Esophagus muscularis mucosa (tissue), 4 donors: ENCODE measurements around the gene NCKAP5. TPM values are rescaled to one million over a fixed set of nuclear protein-coding genes. Genes with fewer than 3 reads are reported as not detected.

Source experiments
- DNase-seq: peaks from one replicate; pipeline ENCODE4 v3.0.0-alpha.2; 2017; ENCODE audit errors: extremely low spot score
- H3K27ac ChIP-seq, 4 donors: fragments of 200-600 bp; sonication (generic); replicated peaks in 1 of 4; 1 replicate in 3 of 4; 2 replicates in 1 of 4; pipeline ENCODE4 v1.5.1; 2016 to 2019; ENCODE audit warnings: mild to moderate bottlenecking in 1 of 4
- H3K27me3 ChIP-seq, 4 donors: fragments of 200-600 bp; sonication (generic); one replicate each; pipeline versions ENCODE4 v1.5.1 to v1.6.0; 2016 to 2019
- H3K36me3 ChIP-seq, 4 donors: fragments of 200-600 bp; sonication (generic); one replicate each; pipeline ENCODE4 v1.5.1; 2016 to 2019
- H3K4me1 ChIP-seq, 4 donors: fragments of 200-600 bp; sonication (generic); one replicate each; pipeline ENCODE4 v1.5.1; 2016 to 2019
- H3K4me3 ChIP-seq, 4 donors: fragments of 200-600 bp; sonication (generic); 1 replicate in 2 of 4; 2 replicates in 2 of 4; pipeline ENCODE4 v1.5.1; 2016 to 2019; ENCODE audit warnings: mild to moderate bottlenecking in 4 of 4, moderate library complexity in 1 of 4
- H3K9me3 ChIP-seq, 4 donors: fragments of 200-600 bp; sonication (generic); 1 replicate in 3 of 4; 2 replicates in 1 of 4; pipeline ENCODE4 v1.5.1; 2016 to 2019
- CTCF ChIP-seq, 3 experiments: fragments of 200-600 bp in 2 of 3; fragments of 450-650 bp in 1 of 3; sonication (generic) in 2 of 3; IDR thresholded peaks; one replicate each; pipeline ENCODE4 v1.5.1; 2017 to 2019; ENCODE audit warnings: antibody characterized with exemption in 3 of 3, mild to moderate bottlenecking in 2 of 3, moderate library complexity in 1 of 3
- EP300 ChIP-seq: sonication (generic); formaldehyde crosslinking; IDR thresholded peaks from one replicate; pipeline ENCODE4 v1.6.1; 2017; ENCODE audit warnings: antibody characterized with exemption
- POLR2A ChIP-seq: fragments of 450-650 bp; IDR thresholded peaks from one replicate; pipeline ENCODE4 v1.6.1; 2017; ENCODE audit warnings: antibody characterized with exemption, moderate library complexity, mild to moderate bottlenecking, low read depth
- POLR2AphosphoS5 ChIP-seq, 2 donors: sonication (generic); formaldehyde crosslinking; IDR thresholded peaks; one replicate each; pipeline ENCODE4 v1.6.1; 2017; ENCODE audit warnings: antibody characterized with exemption in 2 of 2
- WGBS: methylation state at CpG from one replicate; pipeline ENCODE4 v1.1.5; 2018; 5-methylcytosine and 5-hydroxymethylcytosine counted together
- intact Hi-C: fragments of 100-400 bp; cut with DNase I; formaldehyde crosslinking; loops from one replicate; pipeline ENCODE4 v1.15.1; 2023
- total RNA-seq, 4 donors: library from RNA; depleted of rRNA; stranded (reverse); fragments of >200 nt; gene quantifications; one replicate each; pipeline versions ENCODE4 v1.1.0 to v1.2.1, GENCODE V29; 2016

The NCKAP5 gene
- total RNA-seq, 4 donors from 2014 or later: 0.33 to 1.8 (median 1.0) TPM

DNA sequence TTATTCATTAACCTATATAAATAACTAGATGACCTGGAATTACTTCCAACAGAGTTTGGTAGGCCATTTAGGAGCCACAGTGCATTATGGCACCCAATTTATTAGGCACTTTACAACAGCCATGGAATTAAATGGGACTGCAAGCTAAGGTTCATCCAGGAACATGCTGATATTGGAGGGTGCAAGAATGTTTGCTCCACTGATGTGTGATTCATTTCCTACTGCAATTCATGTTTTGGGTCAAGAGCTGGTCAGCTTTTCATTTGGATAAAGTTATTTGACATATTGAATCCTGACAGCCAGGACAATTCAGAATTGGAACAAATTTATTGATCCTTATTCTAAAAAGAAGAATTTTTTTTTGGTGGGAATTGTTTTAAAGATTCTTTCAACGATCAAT, 886.5 kb downstream of the NCKAP5 start:
- H3K27me3 ChIP-seq: no peaks in the 10 kb centered on the region
- intact Hi-C loops: no loop called here
- H3K4me1 ChIP-seq: no peaks in the 10 kb centered on the region
- H3K9me3 ChIP-seq: no peaks in the 10 kb centered on the region
- H3K4me3 ChIP-seq: no peak overlapping the region
- no peak overlapping the region for H3K27ac ChIP-seq
- no peaks in the 10 kb centered on the region for H3K36me3 ChIP-seq
- no peak for DNase-seq
- TF ChIP-seq POLR2AphosphoS5 (IDR thresholded peaks at IDR 0.05) (no peak), CTCF (IDR thresholded peaks at IDR 0.05) (no peak), EP300 (no peak), POLR2A (no peak)
- WGBS: 94% methylated on average over 1 of the region's 1 CpG

DNA sequence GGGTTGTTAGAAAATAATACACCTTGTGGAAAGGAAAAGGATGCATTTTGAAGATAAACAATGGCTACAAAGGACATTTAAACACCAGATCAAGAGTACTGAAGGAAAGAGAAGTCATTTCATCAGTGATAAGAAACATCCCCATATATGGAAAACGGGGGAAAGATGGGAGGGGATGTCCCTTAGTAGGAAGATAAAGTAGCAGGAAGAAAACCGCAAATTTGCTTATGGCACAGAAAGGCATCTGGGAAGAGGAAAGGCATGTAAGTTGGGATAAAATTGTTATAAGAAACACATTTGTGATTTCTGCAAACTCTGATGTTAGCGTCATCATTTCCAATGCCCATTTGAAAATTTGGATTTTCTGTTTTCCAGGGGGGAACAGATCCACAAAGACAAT, 887.7 kb downstream of the NCKAP5 start:
- Histone ChIP-seq H3K27ac (no peak overlapping the region), H3K4me1 (no peaks in the 10 kb centered on the region), H3K36me3 (no peaks in the 10 kb centered on the region), H3K27me3 (no peaks in the 10 kb centered on the region), H3K4me3 (no peak overlapping the region), H3K9me3 (no peaks in the 10 kb centered on the region)
- WGBS: 76% methylated on average over 3 of the region's 3 CpGs
- TF ChIP-seq EP300 (no peak), CTCF (IDR thresholded peaks at IDR 0.05) (no peak), POLR2AphosphoS5 (IDR thresholded peaks at IDR 0.05) (no peak), POLR2A (no peak)
- intact Hi-C loops: no loop called here
- no peak for DNase-seq

GRCh38 chr2:132678483-132678882, 889.8 kb downstream of the NCKAP5 start:
- Histone ChIP-seq H3K36me3 (no peaks in the 10 kb centered on the region), H3K27ac (no peak overlapping the region), H3K9me3 (no peaks in the 10 kb centered on the region), H3K4me3 (no peak overlapping the region), H3K4me1 (no peaks in the 10 kb centered on the region), H3K27me3 (no peaks in the 10 kb centered on the region)
- intact Hi-C loops: no loop called here
- no peak for DNase-seq
- TF ChIP-seq CTCF (IDR thresholded peaks at IDR 0.05): no peak
- TF ChIP-seq POLR2A: no peak
- no peak for TF ChIP-seq EP300
- TF ChIP-seq POLR2AphosphoS5 (IDR thresholded peaks at IDR 0.05): no peak
- WGBS: 94% methylated on average over 2 of the region's 2 CpGs

DNA sequence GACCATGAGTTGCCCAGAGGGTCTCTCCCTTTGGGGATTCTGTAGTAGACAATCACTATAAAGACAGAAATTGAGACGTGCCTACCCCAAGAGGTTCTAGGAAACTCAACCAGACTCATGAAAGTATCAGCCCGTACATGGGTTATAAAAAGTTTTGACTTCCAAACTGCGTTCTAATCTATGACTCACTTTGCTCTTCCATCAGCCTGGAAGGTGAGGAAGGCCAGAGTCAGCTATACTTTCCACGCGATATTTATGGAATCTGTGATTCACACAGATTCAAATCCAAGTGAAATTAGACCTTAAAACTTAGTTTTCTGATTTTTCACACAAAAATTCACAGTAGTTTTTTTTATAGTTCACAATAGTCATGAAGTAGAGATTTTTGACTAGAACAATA, 890.6 kb downstream of the NCKAP5 start:
- no peak for DNase-seq
- no peaks in the 10 kb centered on the region for H3K27me3 ChIP-seq
- no peak for TF ChIP-seq POLR2A
- no peak for TF ChIP-seq CTCF (IDR thresholded peaks at IDR 0.05)
- no peak for TF ChIP-seq POLR2AphosphoS5 (IDR thresholded peaks at IDR 0.05)
- TF ChIP-seq EP300: no peak
- no peaks in the 10 kb centered on the region for H3K9me3 ChIP-seq
- H3K4me1 ChIP-seq: no peaks in the 10 kb centered on the region
- intact Hi-C loops: no loop called here
- no peak overlapping the region for H3K27ac ChIP-seq
- no peak overlapping the region for H3K4me3 ChIP-seq
- H3K36me3 ChIP-seq: no peaks in the 10 kb centered on the region
- 92% methylated on average over 5 of the region's 5 CpGs for WGBS

DNA sequence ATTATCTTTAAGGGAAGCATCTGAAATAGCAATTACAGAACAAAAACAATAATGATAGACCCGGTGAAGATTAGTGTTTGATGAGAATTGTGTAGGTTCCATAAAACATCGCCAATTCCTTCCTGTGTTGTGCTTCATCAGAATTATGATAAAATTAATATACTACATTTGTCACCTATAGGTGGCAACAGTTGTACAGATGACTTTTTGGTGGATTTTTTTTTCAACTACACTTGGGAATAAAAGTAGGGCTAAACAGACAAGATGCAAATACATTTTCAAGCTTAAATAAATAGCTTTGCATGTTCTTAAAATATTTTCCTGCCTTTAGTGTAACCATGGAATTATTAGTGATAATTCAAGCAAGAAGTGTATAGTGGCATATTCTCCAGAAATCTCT, 891.3 kb downstream of the NCKAP5 start:
- DNase-seq: no peak
- no peaks in the 10 kb centered on the region for H3K27me3 ChIP-seq
- H3K4me3 ChIP-seq: no peak overlapping the region
- 66% methylated on average over 2 of the region's 2 CpGs for whole genome bisulfite sequencing
- H3K4me1 ChIP-seq: no peaks in the 10 kb centered on the region
- intact Hi-C loops: no loop called here
- H3K36me3 ChIP-seq: no peaks in the 10 kb centered on the region
- H3K9me3 ChIP-seq: no peaks in the 10 kb centered on the region
- TF ChIP-seq CTCF (IDR thresholded peaks at IDR 0.05) (no peak), POLR2AphosphoS5 (IDR thresholded peaks at IDR 0.05) (no peak), EP300 (no peak), POLR2A (no peak)
- H3K27ac ChIP-seq: no peak overlapping the region
